Esophagus mucosa (tissue), 1 donor: Measurements from ENCODE around the gene AFF2. TPM values are rescaled to one million over a fixed set of nuclear protein-coding genes. Genes with fewer than 3 reads are reported as not detected.

Experiments used
- ATAC-seq: fragments of 200-7000 bp; cut with Tn5 transposase; one replicate; pipeline ENCODE4 v1.9.1; 2020
- total RNA-seq: library from RNA; stranded (reverse); gene quantifications from one replicate; pipeline ENCODE4 v1.2.4, GENCODE V29; 2023
- donor health status: DM: yes; HTN: yes; CAD: no.

The AFF2 gene
- total RNA-seq, 1 donor from 2014 or later, result 0.24 TPM

DNA sequence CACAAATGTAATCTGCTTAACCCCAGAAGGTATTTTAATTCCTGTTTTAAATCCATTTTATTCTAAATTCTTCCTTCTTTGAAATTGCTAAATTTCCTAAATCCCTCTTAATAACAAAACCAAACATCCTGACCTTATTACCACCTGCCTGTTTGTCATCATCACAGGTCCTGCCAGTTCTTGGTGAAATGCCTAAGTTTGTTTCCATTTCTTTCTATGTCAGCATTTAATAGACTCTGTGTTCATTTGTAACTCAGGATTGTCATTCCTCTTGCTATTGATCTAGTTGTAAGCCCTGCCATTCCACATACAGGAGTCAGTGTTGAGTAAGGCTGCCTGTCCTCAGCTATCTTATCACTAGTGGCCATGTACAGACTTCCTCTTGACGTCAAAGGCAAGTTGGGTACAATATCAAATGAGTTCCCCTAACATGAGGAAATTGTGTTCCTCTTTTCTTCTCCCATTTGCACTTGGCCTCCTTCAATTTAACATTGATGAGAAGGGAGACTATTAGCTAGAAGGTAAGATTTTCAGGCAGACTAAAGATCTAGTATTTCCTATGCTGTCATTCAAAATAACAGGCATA lies 440.1 kb downstream of the AFF2 start:
- ATAC-seq, result no peak

DNA sequence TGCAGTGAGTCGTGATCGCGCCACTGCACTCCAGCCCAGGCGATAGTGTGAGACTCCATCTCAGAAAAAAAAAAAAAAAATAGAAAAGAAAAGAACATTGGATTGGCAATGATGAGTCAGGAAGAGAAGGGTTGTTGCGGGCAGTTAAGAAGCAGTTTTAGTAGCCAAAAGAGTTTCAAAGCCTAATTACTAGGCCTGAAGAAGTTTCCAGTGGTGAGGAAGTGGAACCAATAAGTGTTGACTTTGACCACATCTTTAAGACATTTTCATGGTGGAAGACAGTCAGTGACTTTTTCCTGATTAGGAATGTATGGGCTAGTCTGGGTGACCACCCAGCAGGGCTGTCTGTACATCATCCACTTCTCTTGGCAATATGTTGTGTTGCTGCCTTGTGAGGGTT lies 442.3 kb downstream of the AFF2 start:
- no peak for ATAC-seq

DNA sequence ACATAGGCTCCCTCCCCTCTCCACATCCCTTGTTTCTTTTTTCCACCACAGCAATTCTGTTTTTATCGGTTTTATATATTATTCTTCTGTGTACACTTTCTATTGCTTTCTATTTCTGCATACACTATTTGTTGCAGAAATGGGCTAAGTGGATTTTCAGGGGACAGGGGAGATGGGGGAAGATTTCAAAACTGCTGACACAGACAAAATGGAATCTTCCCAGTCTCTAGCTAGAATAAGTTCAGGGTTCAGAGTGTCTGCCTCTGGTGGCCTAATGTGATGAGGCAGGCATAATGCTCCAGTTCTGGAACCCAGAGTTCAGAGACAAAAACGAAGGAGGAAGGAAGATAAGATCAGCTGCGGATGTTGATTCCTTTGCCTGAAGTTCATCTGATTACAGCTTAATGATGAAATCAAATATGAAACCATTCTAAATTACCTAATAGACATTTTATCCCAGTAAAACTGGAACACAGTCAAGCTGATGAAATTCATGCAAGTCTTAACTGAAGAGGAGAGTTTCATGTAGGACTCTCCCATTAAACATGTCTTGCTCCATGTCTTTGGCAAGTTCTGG lies 447.1 kb downstream of the AFF2 start:
- ATAC-seq, result no peak

DNA sequence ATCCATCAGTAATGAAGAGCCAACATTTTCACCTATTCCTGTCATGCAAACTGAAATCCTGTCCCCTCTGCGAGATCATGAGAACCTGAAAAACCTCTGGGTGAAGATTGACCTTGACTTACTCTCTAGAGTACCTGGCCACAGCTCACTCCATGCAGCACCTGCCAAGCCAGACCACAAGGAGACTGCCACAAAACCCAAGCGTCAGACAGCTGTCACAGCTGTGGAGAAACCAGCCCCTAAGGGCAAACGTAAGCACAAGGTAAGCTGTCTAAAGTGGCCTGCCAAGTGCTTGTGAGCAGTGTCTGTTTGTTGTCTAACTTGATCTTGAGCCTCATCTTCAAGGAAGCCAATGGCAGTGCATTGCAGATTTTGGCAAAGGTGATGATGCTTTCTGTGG lies 455.9 kb downstream of the AFF2 start:
- ATAC-seq, result no peak

DNA sequence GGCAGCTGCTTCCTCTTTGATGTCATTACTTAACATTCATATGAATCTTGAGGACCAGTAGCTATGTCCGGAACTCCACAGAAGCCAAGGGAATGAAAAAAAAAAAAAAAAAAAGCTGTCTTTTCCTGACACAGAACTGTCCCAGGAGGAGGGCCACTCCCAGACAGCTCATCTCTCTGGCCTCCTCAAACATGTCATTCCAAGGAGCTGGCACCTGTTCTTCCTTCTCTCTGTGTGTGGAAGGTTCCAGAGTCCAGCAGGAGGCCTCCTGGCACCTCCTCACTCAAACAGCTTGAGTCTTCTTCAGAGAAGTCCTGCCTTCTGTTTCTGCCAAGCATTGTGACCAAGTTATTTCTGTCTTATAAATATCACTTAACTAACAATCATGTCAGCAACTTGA lies 458.5 kb downstream of the AFF2 start:
- no peak for ATAC-seq

DNA sequence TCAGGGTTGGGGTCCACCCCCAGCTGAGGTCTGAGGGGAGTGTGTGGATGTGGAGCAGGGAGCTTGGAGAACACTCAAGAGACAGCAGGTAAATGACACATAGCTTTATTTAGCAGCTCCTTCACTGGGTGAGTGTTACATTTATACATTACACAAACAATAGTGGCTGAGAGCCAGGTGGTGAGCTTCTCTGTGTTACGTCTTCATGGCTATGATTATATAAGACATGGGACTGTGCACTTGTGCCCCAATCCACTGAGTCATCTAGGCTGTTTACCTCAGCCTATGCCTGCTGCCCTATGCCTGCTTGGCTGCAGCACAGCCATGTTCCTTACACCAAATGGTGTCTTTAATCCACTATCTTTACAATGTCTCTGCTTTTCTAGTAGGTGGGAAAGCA lies 459.6 kb downstream of the AFF2 start:
- no peak for ATAC-seq

DNA sequence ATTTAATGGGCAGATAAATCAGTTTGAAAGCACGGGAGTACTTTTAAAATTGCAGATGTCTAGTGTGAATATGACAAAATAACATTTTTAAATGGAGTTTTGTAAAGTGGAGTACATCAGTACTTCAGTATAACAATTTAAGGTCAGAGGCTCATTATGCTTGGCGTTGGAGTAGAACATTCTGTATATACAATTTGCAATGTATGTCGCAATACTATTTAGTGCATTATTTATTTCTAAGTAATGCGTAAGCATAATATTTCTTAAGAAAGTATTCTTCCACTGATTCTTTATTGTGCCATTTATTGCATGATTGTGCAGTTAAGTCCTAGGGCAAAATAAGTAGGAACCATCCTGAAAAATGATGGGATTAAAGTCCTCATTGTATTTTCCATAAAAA lies 461.6 kb downstream of the AFF2 start:
- no peak for ATAC-seq

DNA sequence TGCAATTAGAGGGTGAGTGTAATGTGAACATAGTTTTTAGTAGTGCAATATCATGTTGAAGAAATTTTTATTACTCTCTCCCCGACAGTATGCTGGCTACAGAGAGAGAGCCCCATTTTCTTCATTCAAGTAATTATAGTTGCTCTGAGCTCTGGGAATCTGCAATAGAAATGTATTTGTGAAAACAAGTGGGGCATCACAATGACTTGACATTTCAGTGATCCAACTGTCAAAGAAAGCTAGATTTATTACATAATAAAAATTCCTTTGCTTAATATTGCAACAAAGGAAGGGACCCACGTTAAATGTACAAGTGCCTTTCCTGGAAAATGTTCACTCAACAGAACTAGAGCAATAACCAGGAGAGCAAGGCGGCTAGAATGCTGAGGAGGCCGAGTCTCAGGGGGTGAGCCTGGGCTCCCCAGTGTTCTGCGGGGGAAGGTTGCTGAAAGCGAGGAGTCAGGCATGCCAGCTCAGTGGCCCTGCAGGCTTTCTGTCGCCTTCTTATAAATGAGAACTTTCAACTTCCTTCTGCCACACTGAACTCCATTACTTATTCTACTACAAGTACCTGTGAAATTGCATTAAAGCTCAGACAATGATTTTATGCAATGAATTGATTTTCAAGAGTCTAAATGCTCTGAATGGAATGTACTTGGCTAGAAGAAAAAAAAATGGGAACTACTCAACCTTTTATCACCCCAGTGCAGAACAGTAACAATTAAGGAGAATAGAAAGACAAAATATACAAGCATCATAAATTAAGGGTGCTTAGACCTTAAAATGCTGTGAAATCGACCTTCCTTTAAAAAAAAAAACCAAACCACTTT lies 476.4 kb downstream of the AFF2 start:
- no peak for ATAC-seq

DNA sequence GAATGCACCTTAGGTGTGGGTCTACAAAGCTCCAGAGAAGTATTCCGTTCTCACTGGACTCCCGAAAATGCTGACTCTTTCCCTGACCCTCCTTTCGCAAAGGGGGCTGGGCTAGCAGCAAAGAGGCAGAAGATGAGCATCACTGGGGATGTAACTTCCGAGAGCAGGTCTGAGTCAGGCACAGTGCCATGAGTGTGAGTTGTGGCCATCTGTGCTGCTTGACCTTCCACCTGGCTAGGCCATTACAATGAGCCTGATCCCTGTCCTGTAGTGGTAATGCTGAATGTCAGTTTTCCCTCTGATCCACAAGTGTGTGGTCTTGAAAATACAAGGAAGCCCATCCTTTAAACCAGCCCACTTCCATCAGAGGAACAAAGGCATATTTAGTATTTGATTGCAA lies 479.4 kb downstream of the AFF2 start:
- ATAC-seq, result no peak

DNA sequence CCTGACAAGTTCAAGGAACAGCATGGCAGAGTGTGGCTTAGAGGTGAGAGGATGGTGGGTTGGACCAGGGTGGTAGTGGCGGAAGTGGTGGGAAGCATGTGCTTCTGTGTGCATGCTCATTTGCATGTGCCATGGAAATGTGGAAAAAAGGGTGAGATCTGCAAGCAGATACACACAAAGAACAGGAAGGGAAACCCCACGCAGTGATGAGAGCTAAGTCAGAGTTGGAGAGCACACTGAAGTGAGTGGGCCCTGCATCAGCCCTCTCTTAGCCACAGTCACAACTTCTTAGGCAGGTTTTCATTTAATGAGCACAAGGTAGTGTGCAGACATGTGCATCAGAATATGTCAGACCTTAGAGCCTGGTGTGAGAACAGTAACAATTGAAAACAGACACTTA lies 483.8 kb downstream of the AFF2 start:
- no peak for ATAC-seq

DNA sequence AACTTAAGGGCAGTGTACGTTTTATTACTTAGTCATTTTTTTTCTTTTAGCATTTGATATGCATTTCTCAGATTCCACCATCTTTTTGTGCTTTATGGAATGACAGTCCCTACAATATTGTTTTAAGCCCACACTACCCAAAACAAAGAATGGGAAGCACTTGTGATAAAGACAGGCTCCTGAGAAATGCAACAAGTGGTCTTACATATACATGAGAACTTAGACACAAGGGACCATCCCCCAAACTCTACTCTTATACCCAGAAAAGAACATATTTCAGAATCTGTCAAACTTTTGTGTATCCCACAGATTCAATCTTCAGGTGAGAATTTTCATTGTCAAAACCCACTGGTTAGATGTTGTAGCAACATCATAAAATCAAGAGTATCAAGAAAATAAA lies 491.1 kb downstream of the AFF2 start:
- ATAC-seq, result no peak

DNA sequence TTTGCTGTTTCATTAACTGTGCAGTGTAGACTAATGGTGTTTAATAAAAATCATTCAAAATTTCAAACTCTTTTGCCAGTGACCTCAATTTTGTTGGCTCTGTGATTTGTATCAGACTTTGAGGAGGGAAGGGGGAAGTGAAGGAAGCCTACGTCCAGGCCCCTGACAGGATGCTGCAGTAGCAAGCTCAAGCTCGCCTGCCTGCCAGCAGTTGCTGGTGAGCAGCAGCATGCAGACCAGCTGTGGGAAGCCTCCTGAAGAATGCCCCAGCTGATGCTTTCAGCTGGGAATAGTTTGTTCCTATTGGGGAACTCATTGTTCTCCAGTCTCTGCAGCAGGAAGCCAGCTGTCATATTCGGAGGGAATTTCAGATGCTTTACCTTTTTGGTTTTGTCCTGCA lies 495.2 kb downstream of the AFF2 start:
- ATAC-seq, result no peak

DNA sequence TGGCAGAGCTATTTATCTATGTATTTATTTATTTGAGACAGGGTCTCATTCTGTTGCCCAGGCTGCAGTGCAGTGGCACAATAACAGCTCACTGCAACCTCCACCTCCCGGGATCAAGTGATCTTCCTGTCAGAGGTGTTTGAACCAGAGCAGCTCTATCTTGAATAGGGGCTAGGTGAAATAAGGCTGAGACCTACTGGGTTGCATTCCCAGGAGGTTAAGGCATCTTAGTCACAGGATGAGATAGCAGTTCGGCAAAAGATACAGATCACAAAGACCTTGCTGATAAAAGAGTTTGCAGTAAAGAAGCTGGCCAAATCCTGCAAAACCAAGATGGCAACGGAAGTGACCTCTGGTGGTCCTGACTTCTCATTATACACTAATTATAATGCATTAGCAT lies 501.9 kb downstream of the AFF2 start:
- no peak for ATAC-seq

DNA sequence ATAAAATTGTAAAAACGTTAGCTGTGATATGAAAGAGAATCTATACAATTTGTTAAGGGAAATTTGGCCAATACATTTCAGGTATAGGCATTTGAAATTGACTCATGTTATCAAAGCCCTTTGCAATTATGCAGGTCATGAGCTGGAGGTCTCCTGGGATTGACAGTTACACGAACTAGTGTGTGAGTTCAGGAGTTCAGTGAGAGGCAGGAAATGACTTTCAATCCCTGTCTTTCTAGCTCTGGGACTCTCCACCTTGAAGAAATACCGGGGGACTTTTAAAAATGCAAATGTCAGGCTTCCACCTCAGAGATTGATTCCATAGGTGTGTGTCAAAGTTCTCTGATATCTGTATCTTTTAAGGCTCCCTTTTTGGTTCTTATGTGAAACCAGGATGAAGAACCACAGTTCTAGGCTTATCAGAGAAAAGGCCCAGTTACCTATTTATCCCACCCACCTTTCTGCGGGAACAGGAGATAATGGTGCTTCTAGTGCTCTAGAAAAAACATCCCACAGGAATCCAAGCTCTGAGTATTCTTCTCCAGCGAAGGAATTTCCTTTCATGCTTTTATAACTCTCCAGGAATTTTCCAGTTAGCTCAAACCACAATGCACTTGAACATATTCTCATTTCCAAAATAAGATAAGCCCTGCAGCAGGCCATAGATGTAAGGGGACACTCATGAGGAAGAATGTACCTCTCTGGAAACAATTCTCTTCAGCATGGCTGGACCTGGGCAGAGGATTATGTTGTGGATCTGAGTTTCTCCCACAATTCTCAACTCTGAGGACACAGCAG lies 503.6 kb downstream of the AFF2 start:
- ATAC-seq, result no peak

DNA sequence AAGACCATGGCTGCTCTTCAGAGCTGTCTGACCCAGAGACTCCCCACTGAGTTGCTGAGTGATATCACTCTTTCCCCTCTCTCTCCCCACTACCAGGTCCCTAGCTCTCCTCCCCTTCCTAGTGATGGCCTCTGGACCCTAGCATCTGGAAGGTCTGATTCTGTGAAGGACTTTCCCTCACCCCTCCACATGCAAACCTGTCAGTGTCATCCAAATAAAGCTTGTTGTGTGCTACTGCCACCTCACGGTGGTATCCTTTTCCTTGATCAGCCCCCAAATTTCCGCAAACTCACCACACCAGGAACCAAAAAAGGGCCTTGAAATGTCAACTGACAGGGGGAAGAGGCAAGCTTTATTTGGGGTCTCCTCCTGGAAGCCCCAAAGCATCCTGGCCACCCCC lies 504.5 kb downstream of the AFF2 start:
- no peak for ATAC-seq

DNA sequence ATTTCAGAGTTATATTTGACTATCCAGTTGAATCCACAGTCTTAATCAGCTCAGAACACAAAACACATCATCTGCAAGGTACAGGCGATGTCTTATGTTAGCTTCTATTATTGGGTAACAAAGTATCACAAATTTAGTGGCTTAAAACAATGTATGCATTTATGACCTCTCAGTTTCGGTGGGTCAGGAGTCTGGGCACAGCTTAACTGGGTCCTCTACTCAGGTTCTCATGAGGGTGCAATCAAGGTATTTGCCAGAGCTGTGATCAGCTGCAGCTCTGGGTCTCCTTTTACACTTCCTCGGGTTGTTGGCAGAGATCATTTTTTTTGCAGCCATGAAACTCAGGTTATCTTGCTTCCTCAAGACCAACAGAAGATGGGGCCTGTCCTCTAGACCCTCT lies 505.8 kb downstream of the AFF2 start:
- no peak for ATAC-seq

DNA sequence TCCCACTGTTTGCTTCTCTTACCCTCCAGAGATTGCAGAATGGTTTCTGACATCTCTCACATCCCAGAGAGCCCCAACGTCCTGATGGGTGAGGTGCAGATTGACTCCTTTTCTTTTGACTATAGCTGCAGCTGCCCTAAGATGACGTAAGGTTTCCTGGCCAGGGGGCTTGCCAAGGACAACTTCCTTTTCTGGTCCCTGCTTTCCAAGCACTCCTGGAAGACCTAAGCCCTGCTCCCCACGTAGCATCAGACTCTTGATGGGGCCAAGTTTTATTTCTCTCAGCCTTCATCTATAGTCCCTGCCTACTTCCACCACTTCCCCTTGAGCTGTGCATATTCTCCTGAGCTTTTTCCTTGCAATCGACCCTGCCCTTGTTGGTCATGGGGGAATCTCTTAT lies 507.0 kb downstream of the AFF2 start:
- no peak for ATAC-seq

DNA sequence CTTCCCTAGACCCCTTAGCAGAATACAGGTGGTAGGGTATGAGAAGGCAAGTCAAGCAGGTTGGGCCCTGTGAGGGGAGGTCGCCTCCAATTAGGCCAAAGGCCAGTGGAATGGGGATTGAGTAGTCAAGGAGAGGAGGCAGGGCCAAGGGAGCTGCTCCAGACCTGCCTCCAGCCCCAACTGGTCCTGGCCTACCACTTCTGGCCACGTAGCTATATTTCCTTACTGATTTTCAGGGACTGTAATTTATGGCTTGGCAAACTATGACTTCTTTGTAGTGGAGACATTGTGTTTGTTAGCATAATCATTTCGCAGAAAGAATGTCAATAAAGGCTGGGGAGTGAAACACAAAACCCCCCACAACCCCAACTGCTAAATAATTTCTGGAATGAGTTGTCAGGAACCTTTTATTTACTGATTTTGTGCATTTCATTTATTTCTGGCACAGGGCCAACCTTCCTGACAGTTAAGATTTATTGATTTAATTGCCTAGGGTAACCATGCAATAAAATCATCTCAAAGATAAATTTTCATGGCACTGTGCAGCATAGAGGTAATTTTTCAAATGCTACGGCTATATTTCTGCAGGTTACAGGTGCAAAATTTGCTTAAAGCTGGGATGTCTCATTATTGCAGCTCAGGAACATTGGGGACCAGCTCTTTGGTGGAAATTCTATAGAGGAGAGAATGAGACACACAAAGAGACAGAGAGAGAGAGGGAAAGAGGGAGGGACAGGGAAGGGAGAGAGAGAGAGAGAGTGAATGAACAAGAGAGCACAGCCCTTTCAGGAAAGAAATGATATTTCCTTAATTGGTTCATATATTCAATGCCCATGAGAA lies 509.8 kb downstream of the AFF2 start:
- no peak for ATAC-seq

DNA sequence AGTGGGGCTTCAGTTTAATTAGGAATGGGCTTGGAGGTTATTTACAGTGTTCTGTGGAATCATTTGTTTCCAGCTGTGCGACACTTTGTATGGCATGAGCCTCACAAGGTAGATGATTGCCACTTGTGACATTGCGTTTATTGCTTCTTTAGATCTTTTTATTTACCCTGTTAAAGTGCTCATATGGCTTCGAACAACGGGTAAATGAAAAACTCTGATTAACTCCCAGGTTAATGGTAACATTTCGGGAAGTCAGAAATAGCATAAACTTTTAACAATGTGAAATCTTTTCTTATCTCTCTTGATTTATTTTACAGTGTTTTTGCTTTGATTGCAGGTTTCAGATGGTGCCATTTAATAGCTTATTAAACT lies 510.4 kb downstream of the AFF2 start:
- ATAC-seq, result no peak

DNA sequence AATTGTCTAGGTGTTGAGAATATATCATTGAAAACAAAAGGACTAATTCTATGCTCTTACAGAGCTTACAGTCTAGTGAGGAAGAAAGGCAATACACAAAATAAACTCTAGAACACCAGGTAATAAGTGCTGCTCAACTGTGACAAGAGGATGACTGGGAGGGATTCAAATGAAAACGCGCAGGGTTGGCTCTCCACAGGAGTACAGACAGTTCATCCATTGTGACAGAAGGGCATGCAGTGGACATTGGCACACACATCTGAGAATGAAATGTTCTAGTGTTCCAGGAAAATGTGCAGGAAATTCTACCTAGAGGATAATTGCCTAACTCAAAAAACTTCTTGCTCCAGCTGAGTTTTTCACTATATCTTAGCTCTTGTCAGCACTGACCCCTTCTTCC lies 512.7 kb downstream of the AFF2 start:
- ATAC-seq, result no peak

DNA sequence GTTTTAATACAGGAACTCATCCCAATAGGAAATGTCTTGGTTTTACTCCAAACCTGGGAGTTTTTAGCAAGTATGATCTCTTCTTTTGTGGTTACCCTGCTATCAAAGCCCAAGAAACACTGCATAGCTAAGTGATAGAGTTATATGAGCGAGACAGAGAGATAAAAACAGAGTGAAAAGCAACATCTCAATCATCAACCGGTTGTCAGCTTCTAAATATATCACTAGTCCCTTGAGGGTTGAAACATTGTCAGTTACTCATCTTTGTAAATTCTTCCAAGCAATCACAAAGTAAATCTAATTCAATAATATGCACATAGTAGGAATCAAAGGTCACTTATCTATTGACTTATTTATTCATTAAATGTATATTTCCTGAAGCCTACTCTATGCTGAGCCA lies 520.7 kb downstream of the AFF2 start:
- ATAC-seq, result no peak

DNA sequence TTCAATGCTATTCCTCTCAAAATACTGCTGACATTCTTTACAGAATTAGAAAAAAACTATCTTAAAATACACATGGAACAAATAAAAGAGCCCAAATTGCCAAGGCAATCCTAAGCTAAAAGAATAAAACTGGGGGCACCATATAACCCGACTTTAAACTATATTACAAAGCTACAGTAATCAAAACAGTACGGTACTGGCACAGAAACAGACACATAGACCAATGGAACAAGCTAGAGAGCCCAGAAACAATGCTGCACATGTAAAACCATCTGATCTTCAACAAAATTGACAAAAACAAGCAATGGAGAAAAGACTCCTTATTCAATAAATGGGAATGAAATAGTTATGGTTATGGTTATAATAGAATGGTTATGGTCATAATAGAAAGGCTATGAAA lies 522.1 kb downstream of the AFF2 start:
- no peak for ATAC-seq

DNA sequence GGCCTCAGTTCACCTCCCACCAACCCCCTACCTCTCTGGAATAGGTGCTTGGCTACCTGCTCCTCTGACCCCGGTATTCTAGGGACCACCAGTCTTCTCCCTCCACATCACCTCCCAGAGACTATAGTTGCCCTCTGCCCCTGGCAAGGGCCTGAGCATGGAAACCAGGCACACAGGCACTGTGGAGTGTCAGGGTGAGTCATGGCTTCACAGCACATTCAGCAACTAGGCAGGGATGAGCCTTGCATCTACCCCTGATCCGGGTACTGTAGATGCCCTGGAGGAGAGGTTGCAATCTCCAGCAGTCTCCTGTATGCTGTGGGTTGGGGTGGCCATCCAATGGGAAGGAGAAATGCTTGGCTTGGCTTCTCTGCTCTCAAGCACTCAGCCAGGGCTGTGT lies 532.0 kb downstream of the AFF2 start:
- ATAC-seq, result no peak
